ENCODE results near the gene FAM219A.

- TF ChIP-seq, protein P1, sequence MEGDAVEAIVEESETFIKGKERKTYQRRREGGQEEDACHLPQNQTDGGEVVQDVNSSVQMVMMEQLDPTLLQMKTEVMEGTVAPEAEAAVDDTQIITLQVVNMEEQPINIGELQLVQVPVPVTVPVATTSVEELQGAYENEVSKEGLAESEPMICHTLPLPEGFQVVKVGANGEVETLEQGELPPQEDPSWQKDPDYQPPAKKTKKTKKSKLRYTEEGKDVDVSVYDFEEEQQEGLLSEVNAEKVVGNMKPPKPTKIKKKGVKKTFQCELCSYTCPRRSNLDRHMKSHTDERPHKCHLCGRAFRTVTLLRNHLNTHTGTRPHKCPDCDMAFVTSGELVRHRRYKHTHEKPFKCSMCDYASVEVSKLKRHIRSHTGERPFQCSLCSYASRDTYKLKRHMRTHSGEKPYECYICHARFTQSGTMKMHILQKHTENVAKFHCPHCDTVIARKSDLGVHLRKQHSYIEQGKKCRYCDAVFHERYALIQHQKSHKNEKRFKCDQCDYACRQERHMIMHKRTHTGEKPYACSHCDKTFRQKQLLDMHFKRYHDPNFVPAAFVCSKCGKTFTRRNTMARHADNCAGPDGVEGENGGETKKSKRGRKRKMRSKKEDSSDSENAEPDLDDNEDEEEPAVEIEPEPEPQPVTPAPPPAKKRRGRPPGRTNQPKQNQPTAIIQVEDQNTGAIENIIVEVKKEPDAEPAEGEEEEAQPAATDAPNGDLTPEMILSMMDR (IDR thresholded peaks at IDR 0.05; ENCODE audit: insufficient read depth, low read length, poor library complexity, severe bottlenecking) = no peak
- no peak for TF ChIP-seq EZH2phosphoT487 (conservative IDR thresholded peaks at IDR 0.05; ENCODE audit: low read length)
These were observed 49.2 kb upstream of the FAM219A start for GRCh38 chr9:34507556-34507955.

Measured in SU-DHL-6 (cell line).